NCI-H1436 treated with DMSO at 0.1 percent for 48 hours (cell line): Measurements from ENCODE around the gene ARHGAP44.
A peak's percentile ranks its signal among the peaks of the same experiment; 100 is the strongest.

ENCODE experiments used
- DNase-seq: peaks from one replicate; lab custom pipeline; 2025; lab: John Stamatoyannopoulos, UW

The ARHGAP44 gene

GRCh38 chr17:12994341-12995074, 205.2 kb downstream of the ARHGAP44 start:
- DNase-seq = no peak

- no peak for DNase-seq
These were observed 206.0 kb downstream of the ARHGAP44 start for GRCh38 chr17:12995106-12995895.

- DNase-seq = no peak
These were observed 206.6 kb downstream of the ARHGAP44 start for GRCh38 chr17:12995896-12996295.

- DNase-seq = no peak
These were observed 207.1 kb downstream of the ARHGAP44 start for GRCh38 chr17:12996357-12996756.

- no peak for DNase-seq
These were observed 207.6 kb downstream of the ARHGAP44 start for GRCh38 chr17:12996941-12997340.

- DNase-seq = no peak
These were observed 209.2 kb downstream of the ARHGAP44 start for GRCh38 chr17:12998461-12998860.

- DNase-seq = no peak
These were observed 209.6 kb downstream of the ARHGAP44 start for GRCh38 chr17:12998874-12999273.

- DNase-seq = no peak
These were observed 211.3 kb downstream of the ARHGAP44 start for GRCh38 chr17:13000561-13000960.

- DNase-seq = no peak
These were observed 212.8 kb downstream of the ARHGAP44 start for GRCh38 chr17:13001991-13002615.

GRCh38 chr17:13002761-13003453, 213.6 kb downstream of the ARHGAP44 start:
- DNase-seq = no peak

GRCh38 chr17:13003454-13003851, 214.2 kb downstream of the ARHGAP44 start:
- DNase-seq = no peak

- DNase-seq = no peak
These were observed 214.6 kb downstream of the ARHGAP44 start for GRCh38 chr17:13003927-13004326.

- DNase-seq = no peak
These were observed 215.0 kb downstream of the ARHGAP44 start for GRCh38 chr17:13004336-13004735.

GRCh38 chr17:13005530-13005929, 216.2 kb downstream of the ARHGAP44 start:
- DNase-seq = no peak

- DNase-seq = no peak
These were observed 219.2 kb downstream of the ARHGAP44 start for GRCh38 chr17:13008461-13008860.

- no peak for DNase-seq
These were observed 221.7 kb downstream of the ARHGAP44 start for GRCh38 chr17:13010959-13011358.

- no peak for DNase-seq
These were observed 225.5 kb downstream of the ARHGAP44 start for GRCh38 chr17:13014801-13015200.

GRCh38 chr17:13016881-13017654, 227.8 kb downstream of the ARHGAP44 start:
- no peak for DNase-seq

GRCh38 chr17:13017655-13018459, 228.6 kb downstream of the ARHGAP44 start, which contains the start of gene ELAC2:
ELAC2 (minus strand) TSS chr17:13018027; CDS start chr17:13017947, 80 bp downstream.
- DNase-seq = peak; percentile 92

GRCh38 chr17:13024016-13024415, 234.7 kb downstream of the ARHGAP44 start:
- DNase-seq = no peak
